Gastroesophageal sphincter (tissue), 3 donors: ENCODE results near the gene NAV2.

Experiments used
- CTCF ChIP-seq, 4 experiments: fragments of 200-600 bp in 2 of 4; fragments of 450-650 bp in 2 of 4; sonication (generic) in 1 of 4; IDR thresholded peaks; one replicate each; pipeline ENCODE4 v1.5.1; 2017 to 2019; ENCODE audit warnings: antibody characterized with exemption in 4 of 4, mild to moderate bottlenecking in 2 of 4, moderate library complexity in 2 of 4
- POLR2A ChIP-seq, 2 donors: fragments of 450-650 bp; IDR thresholded peaks; one replicate each; pipeline ENCODE4 v1.6.1; 2017; ENCODE audit warnings: antibody characterized with exemption in 2 of 2, mild to moderate bottlenecking in 2 of 2, moderate library complexity in 1 of 2
- POLR2AphosphoS5 ChIP-seq: sonication (generic); formaldehyde crosslinking; IDR thresholded peaks from one replicate; pipeline ENCODE4 v1.6.1; 2017; ENCODE audit warnings: antibody characterized with exemption

DNA sequence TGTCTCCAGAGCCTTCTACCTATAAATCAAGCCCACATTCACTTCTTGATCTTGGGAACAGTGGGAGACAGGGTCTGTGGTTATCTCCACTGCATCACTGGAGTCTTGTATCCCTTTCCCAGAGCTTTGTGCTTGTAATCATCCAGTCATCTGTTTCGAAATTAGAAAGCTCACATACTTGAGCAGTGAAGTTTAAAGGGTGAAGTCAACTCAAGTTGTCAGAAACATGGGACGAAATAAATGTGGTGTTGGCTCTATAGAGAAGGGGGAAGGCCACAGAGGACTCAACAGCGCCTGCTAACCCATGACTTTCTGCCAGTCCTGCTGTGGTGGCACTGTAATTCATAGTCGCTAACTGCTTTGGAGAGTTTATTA is 250.2 kb downstream of the NAV2 start:
- TF ChIP-seq CTCF (IDR thresholded peaks at IDR 0.05) (no peak), POLR2AphosphoS5 (peak; percentile 63), POLR2A (IDR thresholded peaks at IDR 0.05) (no peak)
